ENCODE data around the gene FOXQ1. TPM values are rescaled to one million over a fixed set of nuclear protein-coding genes. Genes with fewer than 3 reads are reported as not detected.
"Not testable (repeated sequence)": the region's sequence is repeated elsewhere in the genome, so short reads cannot be mapped to it uniquely, and the experiment has no call there.

Gene FOXQ1
- total RNA-seq, 2 experiments from 2014 or later, result not detected

- H3K27ac Mint-ChIP-seq; CTCF ChIA-PET; DNase-seq; ATAC-seq; H3K9me3 Mint-ChIP-seq (ENCODE audit: low read depth); H3K4me1 Mint-ChIP-seq; H3K36me3 Mint-ChIP-seq; H3K4me3 Mint-ChIP-seq: not testable (repeated sequence)
- peaks cover 35% of the 10 kb centered on the region for H3K27me3 Mint-ChIP-seq
These were observed 6.7 kb downstream of the FOXQ1 start for GRCh38 chr6:1318584-1318983.

- ATAC-seq, result no peak
- no peaks in the 10 kb centered on the region for H3K4me1 Mint-ChIP-seq
- no peak overlapping the region for H3K4me3 Mint-ChIP-seq
- peaks cover 24% of the 10 kb centered on the region for H3K27me3 Mint-ChIP-seq
- CTCF ChIA-PET, result no interaction called here
- no peak overlapping the region for H3K27ac Mint-ChIP-seq
- H3K36me3 Mint-ChIP-seq, result no peaks in the 10 kb centered on the region
- no peak for DNase-seq
- H3K9me3 Mint-ChIP-seq (ENCODE audit: low read depth), result no peaks in the 10 kb centered on the region
These were observed 9.8 kb downstream of the FOXQ1 start for GRCh38 chr6:1321738-1322137.

- Mint-ChIP-seq H3K27ac (no peak overlapping the region), H3K36me3 (no peaks in the 10 kb centered on the region), H3K27me3 (peaks cover 24% of the 10 kb centered on the region), H3K4me1 (no peaks in the 10 kb centered on the region), H3K4me3 (no peak overlapping the region), H3K9me3 (ENCODE audit: low read depth) (no peaks in the 10 kb centered on the region)
- DNase-seq, result no peak
- ATAC-seq, result no peak
- CTCF ChIA-PET, result no interaction called here
These were observed 10.3 kb downstream of the FOXQ1 start for GRCh38 chr6:1322156-1322555.

GRCh38 chr6:1322696-1323219 is 10.9 kb downstream of the FOXQ1 start:
- CTCF ChIA-PET, result no interaction called here
- Mint-ChIP-seq H3K27ac (no peak overlapping the region), H3K36me3 (no peaks in the 10 kb centered on the region), H3K27me3 (peaks cover 29% of the 10 kb centered on the region), H3K9me3 (ENCODE audit: low read depth) (no peaks in the 10 kb centered on the region), H3K4me3 (no peak overlapping the region), H3K4me1 (no peaks in the 10 kb centered on the region)
- DNase-seq, result no peak
- no peak for ATAC-seq

- CTCF ChIA-PET, result no interaction called here
- ATAC-seq, result no peak
- no peak overlapping the region for H3K4me3 Mint-ChIP-seq
These were observed 13.0 kb downstream of the FOXQ1 start for GRCh38 chr6:1324936-1325335.

GRCh38 chr6:1325461-1326309 is 13.8 kb downstream of the FOXQ1 start:
- CTCF ChIA-PET, result no interaction called here
- no peak for DNase-seq
- no peak overlapping the region for H3K4me3 Mint-ChIP-seq
- ATAC-seq, result no peak
- no peaks in the 10 kb centered on the region for H3K9me3 Mint-ChIP-seq (ENCODE audit: low read depth)
- peaks cover 31% of the 10 kb centered on the region for H3K27me3 Mint-ChIP-seq
- H3K27ac Mint-ChIP-seq, result no peak overlapping the region
- H3K36me3 Mint-ChIP-seq, result no peaks in the 10 kb centered on the region
- no peaks in the 10 kb centered on the region for H3K4me1 Mint-ChIP-seq

More at GRCh38 chr6:1324936-1325335, 13.0 kb downstream of the FOXQ1 start:
- Mint-ChIP-seq H3K9me3 (ENCODE audit: low read depth) (no peaks in the 10 kb centered on the region), H3K36me3 (no peaks in the 10 kb centered on the region), H3K4me1 (no peaks in the 10 kb centered on the region), H3K27ac (no peak overlapping the region), H3K27me3 (peaks cover 31% of the 10 kb centered on the region)
- DNase-seq, result no peak

- no peak for ATAC-seq
- Mint-ChIP-seq H3K27ac (no peak overlapping the region), H3K4me3 (no peak overlapping the region), H3K36me3 (no peaks in the 10 kb centered on the region), H3K4me1 (no peaks in the 10 kb centered on the region), H3K9me3 (ENCODE audit: low read depth) (no peaks in the 10 kb centered on the region), H3K27me3 (peaks cover 31% of the 10 kb centered on the region)
- DNase-seq, result no peak
- CTCF ChIA-PET, result no interaction called here
These were observed 14.7 kb downstream of the FOXQ1 start for GRCh38 chr6:1326535-1327121.

- Mint-ChIP-seq H3K27me3 (peaks cover 29% of the 10 kb centered on the region), H3K9me3 (ENCODE audit: low read depth) (no peaks in the 10 kb centered on the region), H3K4me3 (no peak overlapping the region), H3K36me3 (no peaks in the 10 kb centered on the region), H3K4me1 (no peaks in the 10 kb centered on the region), H3K27ac (no peak overlapping the region)
- CTCF ChIA-PET, result no interaction called here
- no peak for ATAC-seq
- DNase-seq, result no peak
These were observed 15.7 kb downstream of the FOXQ1 start for GRCh38 chr6:1327630-1328029.

GRCh38 chr6:1328129-1328800 is 16.4 kb downstream of the FOXQ1 start:
- no peak for ATAC-seq
- no peak overlapping the region for H3K27ac Mint-ChIP-seq
- no peaks in the 10 kb centered on the region for H3K4me1 Mint-ChIP-seq
- peaks cover 33% of the 10 kb centered on the region for H3K27me3 Mint-ChIP-seq
- H3K36me3 Mint-ChIP-seq, result no peaks in the 10 kb centered on the region
- DNase-seq, result no peak
- no peak overlapping the region for H3K4me3 Mint-ChIP-seq
- no peaks in the 10 kb centered on the region for H3K9me3 Mint-ChIP-seq (ENCODE audit: low read depth)
- CTCF ChIA-PET, result no interaction called here

- DNase-seq (no peak), ATAC-seq (no peak)
- peaks cover 38% of the 10 kb centered on the region for H3K27me3 Mint-ChIP-seq
- H3K4me1 Mint-ChIP-seq, result no peaks in the 10 kb centered on the region
- no peaks in the 10 kb centered on the region for H3K36me3 Mint-ChIP-seq
- H3K4me3 Mint-ChIP-seq, result no peak overlapping the region
- no peaks in the 10 kb centered on the region for H3K9me3 Mint-ChIP-seq (ENCODE audit: low read depth)
- H3K27ac Mint-ChIP-seq, result no peak overlapping the region
- CTCF ChIA-PET, result no interaction called here
These were observed 17.8 kb downstream of the FOXQ1 start for GRCh38 chr6:1329708-1330107.

GRCh38 chr6:1334684-1335083 is 22.8 kb downstream of the FOXQ1 start:
- ATAC-seq (no peak), DNase-seq (no peak)
- Mint-ChIP-seq H3K27me3 (peaks cover 29% of the 10 kb centered on the region), H3K4me3 (no peak overlapping the region), H3K9me3 (ENCODE audit: low read depth) (no peaks in the 10 kb centered on the region), H3K27ac (no peak overlapping the region), H3K4me1 (no peaks in the 10 kb centered on the region), H3K36me3 (no peaks in the 10 kb centered on the region)
- CTCF ChIA-PET, result interaction anchor here (0.6 kb wide), 1 partner anchor 740 kb away, joined by 3 read pairs; no protein-coding TSS in a partner anchor

GRCh38 chr6:1335367-1336037 is 23.6 kb downstream of the FOXQ1 start:
- Mint-ChIP-seq H3K9me3 (ENCODE audit: low read depth) (no peaks in the 10 kb centered on the region), H3K36me3 (no peaks in the 10 kb centered on the region), H3K27me3 (peaks cover 29% of the 10 kb centered on the region), H3K4me3 (no peak overlapping the region), H3K27ac (no peak overlapping the region), H3K4me1 (no peaks in the 10 kb centered on the region)
- ATAC-seq, result no peak
- CTCF ChIA-PET, result interaction anchor here (0.6 kb wide), 1 partner anchor 741 kb away, joined by 3 read pairs; no protein-coding TSS in a partner anchor
- no peak for DNase-seq

- H3K4me3 Mint-ChIP-seq, result no peak overlapping the region
- H3K27me3 Mint-ChIP-seq, result peaks cover 31% of the 10 kb centered on the region
- H3K4me1 Mint-ChIP-seq, result no peaks in the 10 kb centered on the region
- CTCF ChIA-PET, result no interaction called here
- DNase-seq, result no peak
- H3K9me3 Mint-ChIP-seq (ENCODE audit: low read depth), result no peaks in the 10 kb centered on the region
- no peak for ATAC-seq
- no peaks in the 10 kb centered on the region for H3K36me3 Mint-ChIP-seq
- H3K27ac Mint-ChIP-seq, result no peak overlapping the region
These were observed 24.4 kb downstream of the FOXQ1 start for GRCh38 chr6:1336246-1336843.

Data from activated CD8-positive, alpha-beta memory T cell treated with anti-CD3 and anti-CD28 coated beads, Interleukin-2, amount 10 ng/mL, durations not matched to agents 7 days and 5 days (primary cell).